Left ventricle myocardium inferior (tissue), 1 donor: ENCODE measurements around the gene ELOVL6. TPM values are rescaled to one million over a fixed set of nuclear protein-coding genes. Genes with fewer than 3 reads are reported as not detected.
"Not testable (repeated sequence)": the region's sequence is repeated elsewhere in the genome, so short reads cannot be mapped to it uniquely, and the experiment has no call there.

Experiments used
- DNase-seq: peaks from one replicate; pipeline ENCODE4 v3.0.0-alpha.2; 2020
- H3K27ac ChIP-seq: fragments of 200-600 bp; replicated peaks from 2 replicates; pipeline ENCODE4 v1.8.0; 2021
- H3K27me3 ChIP-seq: fragments of 200-600 bp; 2 replicates; pipeline ENCODE4 v1.8.0; 2021; ENCODE audit warnings: low read depth
- H3K36me3 ChIP-seq: fragments of 200-600 bp; 2 replicates; pipeline ENCODE4 v1.8.0; 2021
- H3K4me1 ChIP-seq: fragments of 200-600 bp; 2 replicates; pipeline ENCODE4 v1.8.0; 2021
- H3K4me3 ChIP-seq: fragments of 200-600 bp; 2 replicates; pipeline ENCODE4 v1.8.0; 2021; ENCODE audit warnings: mild to moderate bottlenecking, moderate library complexity
- H3K9me3 ChIP-seq: fragments of 200-600 bp; replicated peaks from 2 replicates; pipeline ENCODE4 v1.8.0; 2021
- intact Hi-C: fragments of 100-400 bp; cut with micrococcal nuclease; formaldehyde crosslinking; loops from one replicate; pipeline ENCODE4 v1.11.0; 2022
- total RNA-seq: library from RNA; stranded (reverse); fragmentation: NEBNext Ultra II Directional; extraction: Animal tissue kit (Norgen Biotek cat#: 25700); gene quantifications from one replicate; pipeline ENCODE4 v1.2.1, GENCODE V29; 2021
- TF ChIP-seq, protein P1 (sequence below): fragments of 200-600 bp; IDR thresholded peaks from 2 replicates; pipeline ENCODE4 v1.8.0; 2021; ENCODE audit warnings: antibody characterized with exemption, mild to moderate bottlenecking, borderline replicate concordance
- donor health status: DM: no; HTN: yes; CAD: no; lungs with severe emphysema.

Gene ELOVL6
- total RNA-seq, 1 donor from 2014 or later, result 2.6 TPM

DNA sequence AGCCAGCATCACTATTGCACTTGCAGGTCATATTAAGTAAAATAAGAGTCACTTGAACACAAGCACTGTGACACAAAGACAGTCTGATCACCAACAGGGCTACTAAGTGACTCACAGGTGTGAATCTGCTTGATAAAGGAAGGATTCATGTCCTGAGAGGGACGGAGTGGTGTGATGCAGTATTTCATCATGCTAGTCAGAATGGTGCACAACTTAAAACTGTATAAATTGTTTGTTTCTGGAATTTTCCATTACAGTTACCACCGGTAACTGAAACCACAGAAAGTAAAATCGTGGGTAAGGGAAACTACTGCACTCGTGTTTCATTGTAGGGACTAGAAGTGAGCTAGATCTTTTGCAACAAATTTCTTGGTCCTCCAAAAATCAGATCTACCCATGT, 109.7 kb downstream of the ELOVL6 start:
- no peak overlapping the region for H3K4me3 ChIP-seq
- H3K9me3 ChIP-seq, result no peaks in the 10 kb centered on the region
- H3K36me3 ChIP-seq, result no peaks in the 10 kb centered on the region
- intact Hi-C loops, result no loop called here
- peaks cover 17% of the 10 kb centered on the region for H3K27me3 ChIP-seq
- no peak for DNase-seq
- no peak overlapping the region for H3K27ac ChIP-seq
- TF ChIP-seq, protein P1, sequence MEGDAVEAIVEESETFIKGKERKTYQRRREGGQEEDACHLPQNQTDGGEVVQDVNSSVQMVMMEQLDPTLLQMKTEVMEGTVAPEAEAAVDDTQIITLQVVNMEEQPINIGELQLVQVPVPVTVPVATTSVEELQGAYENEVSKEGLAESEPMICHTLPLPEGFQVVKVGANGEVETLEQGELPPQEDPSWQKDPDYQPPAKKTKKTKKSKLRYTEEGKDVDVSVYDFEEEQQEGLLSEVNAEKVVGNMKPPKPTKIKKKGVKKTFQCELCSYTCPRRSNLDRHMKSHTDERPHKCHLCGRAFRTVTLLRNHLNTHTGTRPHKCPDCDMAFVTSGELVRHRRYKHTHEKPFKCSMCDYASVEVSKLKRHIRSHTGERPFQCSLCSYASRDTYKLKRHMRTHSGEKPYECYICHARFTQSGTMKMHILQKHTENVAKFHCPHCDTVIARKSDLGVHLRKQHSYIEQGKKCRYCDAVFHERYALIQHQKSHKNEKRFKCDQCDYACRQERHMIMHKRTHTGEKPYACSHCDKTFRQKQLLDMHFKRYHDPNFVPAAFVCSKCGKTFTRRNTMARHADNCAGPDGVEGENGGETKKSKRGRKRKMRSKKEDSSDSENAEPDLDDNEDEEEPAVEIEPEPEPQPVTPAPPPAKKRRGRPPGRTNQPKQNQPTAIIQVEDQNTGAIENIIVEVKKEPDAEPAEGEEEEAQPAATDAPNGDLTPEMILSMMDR, result no peak
- H3K4me1 ChIP-seq, result peaks cover 22% of the 10 kb centered on the region

DNA sequence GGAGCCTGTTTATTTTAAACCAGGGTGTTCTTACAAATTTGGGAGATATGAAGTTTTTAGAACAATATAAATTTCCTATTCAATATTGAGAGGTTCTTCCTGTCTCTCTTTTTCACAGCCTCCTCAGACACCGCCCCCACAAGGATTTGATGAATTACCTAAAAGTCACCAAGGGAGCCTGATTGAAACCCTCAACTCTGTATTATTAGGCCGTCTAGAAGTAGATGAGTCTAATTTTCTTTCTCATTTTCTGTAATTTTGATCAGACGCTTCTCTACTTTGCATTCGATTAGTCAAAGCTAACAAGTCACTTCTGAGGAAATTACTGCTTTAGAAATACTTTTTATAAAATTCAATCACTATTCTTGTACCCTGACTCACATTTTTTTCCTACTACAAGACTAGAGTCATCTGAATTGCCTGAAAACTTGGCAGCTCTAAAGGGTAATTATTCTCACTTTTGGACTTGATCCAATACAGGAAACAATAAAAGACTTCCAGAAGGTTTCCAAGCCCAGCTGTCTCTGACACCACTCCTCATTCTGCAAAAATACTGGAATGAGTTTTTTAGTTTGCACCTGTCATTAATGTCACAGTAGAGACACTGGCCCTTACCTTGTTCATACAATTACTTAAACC, 111.2 kb downstream of the ELOVL6 start:
- no peaks in the 10 kb centered on the region for H3K9me3 ChIP-seq
- peaks cover 22% of the 10 kb centered on the region for H3K4me1 ChIP-seq
- intact Hi-C loops, result no loop called here
- DNase-seq, result no peak
- no peaks in the 10 kb centered on the region for H3K36me3 ChIP-seq
- TF ChIP-seq, protein P1, result no peak
- peaks cover 15% of the 10 kb centered on the region for H3K27me3 ChIP-seq
- H3K4me3 ChIP-seq, result no peak overlapping the region
- no peak overlapping the region for H3K27ac ChIP-seq

DNA sequence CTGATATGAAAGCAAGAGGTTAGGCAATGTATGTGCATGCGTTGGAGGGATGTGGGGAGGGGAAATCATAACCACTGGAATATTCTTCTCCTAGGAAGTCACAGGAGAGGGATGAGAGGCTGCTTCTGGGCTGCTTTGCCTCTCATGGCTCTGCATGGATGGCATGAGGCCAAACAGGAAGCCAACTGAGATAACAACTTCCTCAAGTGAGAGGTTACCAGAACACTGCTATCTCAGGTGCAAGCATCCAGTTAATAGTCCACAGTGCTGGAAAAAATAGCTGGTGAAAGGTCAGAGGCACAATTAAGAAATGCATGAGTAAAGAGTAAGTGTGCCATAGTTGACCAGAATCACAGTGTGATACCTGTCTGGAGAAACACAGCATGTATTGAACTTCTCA, 113.3 kb downstream of the ELOVL6 start:
- Histone ChIP-seq H3K27me3 (peaks cover 11% of the 10 kb centered on the region), H3K27ac (no peak overlapping the region), H3K4me3 (no peak overlapping the region), H3K4me1 (peaks cover 22% of the 10 kb centered on the region), H3K9me3 (no peaks in the 10 kb centered on the region), H3K36me3 (no peaks in the 10 kb centered on the region)
- no peak for DNase-seq
- intact Hi-C loops, result no loop called here
- TF ChIP-seq, protein P1, result no peak

DNA sequence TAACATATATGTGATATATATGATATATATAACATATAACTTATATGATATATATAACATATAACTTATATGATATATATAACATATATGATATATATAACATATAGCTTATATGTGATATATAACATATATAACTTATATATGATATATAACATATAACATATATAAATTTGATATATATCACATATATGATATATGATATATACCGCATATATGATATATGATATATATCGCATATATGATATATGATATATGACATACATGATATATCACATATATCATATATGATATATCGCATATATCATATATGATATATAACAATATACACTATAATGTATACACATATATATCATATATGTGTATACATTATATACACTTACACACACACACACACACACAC, 114.3 kb downstream of the ELOVL6 start:
- H3K4me3 ChIP-seq, result no peak overlapping the region
- H3K27me3 ChIP-seq, result peaks cover 11% of the 10 kb centered on the region
- H3K4me1 ChIP-seq, result peaks cover 22% of the 10 kb centered on the region
- H3K9me3 ChIP-seq, result no peaks in the 10 kb centered on the region
- DNase-seq, result no peak
- TF ChIP-seq, protein P1, result no peak
- intact Hi-C loops, result no loop called here
- H3K36me3 ChIP-seq, result no peaks in the 10 kb centered on the region
- H3K27ac ChIP-seq, result no peak overlapping the region

DNA sequence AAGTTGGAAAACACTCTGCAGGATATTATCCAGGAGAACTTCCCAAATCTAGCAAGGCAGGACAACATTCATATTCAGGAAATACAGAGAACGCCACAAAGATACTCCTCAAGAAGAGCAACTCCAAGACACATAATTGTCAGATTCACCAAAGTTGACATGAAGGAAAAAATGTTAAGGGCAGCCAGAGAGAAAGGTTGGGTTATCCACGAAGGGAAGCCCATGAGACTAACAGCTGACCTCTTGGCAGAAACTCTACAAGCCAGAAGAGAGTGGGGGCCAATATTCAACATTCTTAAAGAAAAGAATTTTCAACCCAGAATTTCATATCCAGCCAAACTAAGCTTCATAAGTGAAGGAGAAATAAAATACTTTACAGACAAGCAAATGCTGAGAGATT, 120.3 kb downstream of the ELOVL6 start:
- intact Hi-C loops, result not testable (repeated sequence)

DNA sequence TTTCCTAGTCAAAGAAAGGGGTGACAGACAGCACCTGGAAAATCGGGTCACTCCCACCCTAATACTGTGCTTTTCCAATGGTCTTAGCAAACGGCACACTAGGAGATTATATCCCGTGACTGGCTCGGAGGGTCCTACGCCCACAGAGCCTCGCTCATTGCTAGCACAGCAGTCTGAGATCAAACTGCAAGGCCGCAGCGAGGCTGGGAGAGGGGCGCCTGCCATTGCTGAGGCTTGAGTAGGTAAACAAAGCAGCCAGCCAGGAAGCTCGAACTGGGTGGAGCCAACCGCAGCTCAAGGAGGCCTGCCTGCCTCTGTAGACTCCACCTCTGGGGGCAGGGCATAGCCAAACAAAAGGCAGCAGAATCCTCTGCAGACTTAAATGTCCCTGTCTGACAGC, 121.6 kb downstream of the ELOVL6 start:
- H3K4me3 ChIP-seq, H3K36me3 ChIP-seq, H3K9me3 ChIP-seq, H3K27ac ChIP-seq, DNase-seq, H3K27me3 ChIP-seq, intact Hi-C loops: not testable (repeated sequence)
- H3K4me1 ChIP-seq, result peaks cover 17% of the 10 kb centered on the region

More for the DNA sequence above, 120.3 kb downstream of the ELOVL6 start:
- H3K27me3 ChIP-seq, DNase-seq, H3K27ac ChIP-seq, H3K9me3 ChIP-seq, H3K36me3 ChIP-seq, H3K4me3 ChIP-seq, H3K4me1 ChIP-seq: not testable (repeated sequence)
